Subcutaneous adipose tissue (tissue), 4 donors: Measurements from ENCODE around the gene TEX28. TPM values are rescaled to one million over a fixed set of nuclear protein-coding genes. Genes with fewer than 3 reads are reported as not detected.
"Not testable (repeated sequence)": the region's sequence is repeated elsewhere in the genome, so short reads cannot be mapped to it uniquely, and the experiment has no call there.

Experiments
- total RNA-seq, 4 donors: library from RNA; depleted of rRNA; stranded (reverse); fragments of >200 nt; gene quantifications; one replicate each; pipeline ENCODE4 v1.1.0, GENCODE V29; 2016
- TF ChIP-seq, protein P1 (sequence below): fragments of 450-650 bp; IDR thresholded peaks from one replicate; pipeline ENCODE4 v1.5.1; 2016; ENCODE audit warnings: low read depth, mild to moderate bottlenecking, control low read depth, antibody characterized with exemption, moderate library complexity

Gene TEX28
- total RNA-seq, 4 donors from 2014 or later: not detected

DNA sequence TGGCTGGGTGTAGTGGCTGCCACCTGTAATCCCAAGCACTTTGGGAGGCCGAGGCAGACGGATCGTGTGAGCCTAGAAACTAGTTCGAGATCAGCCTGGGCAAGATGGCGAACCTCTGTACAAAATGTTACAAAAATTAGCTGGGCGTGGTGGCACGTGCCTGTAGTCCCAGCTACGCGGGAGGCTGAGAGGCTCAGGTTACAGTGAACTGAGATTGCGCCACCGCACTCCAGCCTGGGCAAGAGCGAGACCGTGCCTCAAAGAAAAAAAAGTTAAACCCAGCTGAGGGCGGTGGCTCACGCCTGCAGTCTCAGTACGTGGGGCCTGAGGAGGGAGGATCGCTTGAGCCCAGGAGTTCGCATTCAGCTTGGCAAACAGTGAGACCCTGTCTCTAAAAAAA, 1.8 kb upstream of the TEX28 start:
- TF ChIP-seq, protein P1, sequence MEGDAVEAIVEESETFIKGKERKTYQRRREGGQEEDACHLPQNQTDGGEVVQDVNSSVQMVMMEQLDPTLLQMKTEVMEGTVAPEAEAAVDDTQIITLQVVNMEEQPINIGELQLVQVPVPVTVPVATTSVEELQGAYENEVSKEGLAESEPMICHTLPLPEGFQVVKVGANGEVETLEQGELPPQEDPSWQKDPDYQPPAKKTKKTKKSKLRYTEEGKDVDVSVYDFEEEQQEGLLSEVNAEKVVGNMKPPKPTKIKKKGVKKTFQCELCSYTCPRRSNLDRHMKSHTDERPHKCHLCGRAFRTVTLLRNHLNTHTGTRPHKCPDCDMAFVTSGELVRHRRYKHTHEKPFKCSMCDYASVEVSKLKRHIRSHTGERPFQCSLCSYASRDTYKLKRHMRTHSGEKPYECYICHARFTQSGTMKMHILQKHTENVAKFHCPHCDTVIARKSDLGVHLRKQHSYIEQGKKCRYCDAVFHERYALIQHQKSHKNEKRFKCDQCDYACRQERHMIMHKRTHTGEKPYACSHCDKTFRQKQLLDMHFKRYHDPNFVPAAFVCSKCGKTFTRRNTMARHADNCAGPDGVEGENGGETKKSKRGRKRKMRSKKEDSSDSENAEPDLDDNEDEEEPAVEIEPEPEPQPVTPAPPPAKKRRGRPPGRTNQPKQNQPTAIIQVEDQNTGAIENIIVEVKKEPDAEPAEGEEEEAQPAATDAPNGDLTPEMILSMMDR: no peak

DNA sequence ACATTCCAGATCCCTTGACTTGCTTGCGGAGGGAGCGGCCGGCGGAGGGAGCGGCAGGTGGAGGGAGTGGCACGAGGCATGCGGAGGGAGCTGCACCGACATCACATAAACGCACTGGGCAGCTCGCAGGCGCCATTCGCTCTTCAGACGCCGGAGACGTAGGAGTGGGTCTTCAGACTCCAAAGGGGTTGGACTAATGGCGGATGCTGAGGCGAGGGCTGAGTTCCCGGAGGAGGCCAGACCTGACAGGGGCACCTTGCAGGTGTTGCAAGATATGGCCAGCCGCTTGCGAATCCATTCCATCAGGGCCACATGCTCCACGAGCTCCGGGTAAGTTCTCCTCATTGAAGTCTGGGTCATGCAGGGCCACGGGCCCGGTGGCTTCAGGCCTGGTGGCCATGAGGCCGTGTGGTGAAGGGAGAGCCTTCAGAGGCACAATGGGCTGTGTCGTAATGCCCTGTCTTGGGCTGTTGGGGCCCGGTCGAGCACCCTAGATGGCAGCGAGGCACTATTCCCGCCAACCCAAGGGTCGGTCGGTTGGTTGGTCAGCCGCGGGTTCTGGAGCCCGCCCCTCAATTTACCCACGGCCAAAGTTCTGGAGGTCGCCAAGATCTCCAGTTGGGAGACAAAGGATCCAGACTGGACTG, 863 bp upstream of the TEX28 start, which contains the start of gene TKTL1:
TSS of gene TKTL1 (plus strand) at position 132 of the 647 bp plus-strand sequence. CDS start at position 197, 65 bp downstream.
- TF ChIP-seq, protein P1: no peak

DNA sequence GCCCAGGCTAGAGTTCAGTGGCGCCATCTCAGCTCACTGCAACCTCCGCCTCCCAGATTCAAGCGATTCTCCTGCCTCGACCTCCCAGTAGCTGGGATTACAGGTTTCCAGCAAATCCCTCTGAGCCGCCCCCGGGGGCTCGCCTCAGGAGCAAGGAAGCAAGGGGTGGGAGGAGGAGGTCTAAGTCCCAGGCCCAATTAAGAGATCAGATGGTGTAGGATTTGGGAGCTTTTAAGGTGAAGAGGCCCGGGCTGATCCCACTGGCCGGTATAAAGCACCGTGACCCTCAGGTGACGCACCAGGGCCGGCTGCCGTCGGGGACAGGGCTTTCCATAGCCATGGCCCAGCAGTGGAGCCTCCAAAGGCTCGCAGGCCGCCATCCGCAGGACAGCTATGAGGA, 37.6 kb downstream of the TEX28 start, which contains the start of gene OPN1MW3:
TSS of gene OPN1MW3 (plus strand) at position 301 of the 400 bp plus-strand sequence. CDS start at position 339, 38 bp downstream.
- TF ChIP-seq, protein P1: not testable (repeated sequence)

Other genes with a start within 250 kb of the TEX28 start
- gene MECP2, start 197.4 kb downstream of the TEX28 start, total RNA-seq: 10 to 100 TPM; 36.8 to 71.2 (median 47.1) TPM
- gene OPN1LW, start 150.9 kb downstream of the TEX28 start, total RNA-seq: not detected
- not detected for gene OPN1MW, start 112.5 kb downstream of the TEX28 start, total RNA-seq
- not detected for gene OPN1MW2, start 75.4 kb downstream of the TEX28 start, total RNA-seq
- gene OPN1MW3, start 37.5 kb downstream of the TEX28 start, total RNA-seq: not detected
- gene TKTL1, start 671 bp upstream of the TEX28 start, total RNA-seq: under 1 TPM in 2 of 4 donors, not detected in 2; 0.34 to 0.66 TPM
- 1,000 to 10,000 TPM in 1 of 4 donors, 100 to 1,000 TPM in 3; 462 to 1,045 (median 723) TPM for gene FLNA, start 79.5 kb upstream of the TEX28 start, total RNA-seq
- 10 to 100 TPM; 27.6 to 37.9 (median 30.2) TPM for gene EMD, start 84.2 kb upstream of the TEX28 start, total RNA-seq
- gene RPL10, start 103.3 kb upstream of the TEX28 start, total RNA-seq: 1,000 to 10,000 TPM; 3,672 to 6,817 (median 5,466) TPM
- 10 to 100 TPM; 22.2 to 42.8 (median 38.0) TPM for gene DNASE1L1, start 114.1 kb upstream of the TEX28 start, total RNA-seq
- gene TAFAZZIN, start 116.4 kb upstream of the TEX28 start, total RNA-seq: 100 to 1,000 TPM in 1 of 4 donors, 10 to 100 TPM in 3; 23.5 to 102 (median 40.7) TPM
- gene ATP6AP1, start 133.6 kb upstream of the TEX28 start, total RNA-seq: 10 to 100 TPM; 33.6 to 94.5 (median 43.9) TPM
- gene GDI1, start 142.0 kb upstream of the TEX28 start, total RNA-seq: 10 to 100 TPM; 45.3 to 89.7 (median 61.6) TPM
- 100 to 1,000 TPM in 2 of 4 donors, 10 to 100 TPM in 2; 37.3 to 104 (median 78.3) TPM for gene FAM50A, start 149.0 kb upstream of the TEX28 start, total RNA-seq
- gene PLXNA3, start 163.2 kb upstream of the TEX28 start, total RNA-seq: 10 to 100 TPM in 3 of 4 donors, 1 to 10 TPM in 1; 5.6 to 17.9 (median 11.6) TPM
- gene LAGE3, start 184.2 kb upstream of the TEX28 start, total RNA-seq: 10 to 100 TPM in 3 of 4 donors, 1 to 10 TPM in 1; 5.7 to 17.0 (median 14.9) TPM
- gene UBL4A, start 191.5 kb upstream of the TEX28 start, total RNA-seq: 10 to 100 TPM; 26.7 to 32.6 (median 30.1) TPM
- 10 to 100 TPM in 3 of 4 donors, 1 to 10 TPM in 1; 8.2 to 18.3 (median 15.9) TPM for gene SLC10A3, start 195.5 kb upstream of the TEX28 start, total RNA-seq
- gene FAM3A, start 221.1 kb upstream of the TEX28 start, total RNA-seq: 10 to 100 TPM; 10.1 to 49.7 (median 38.3) TPM